Fibroblast of villous mesenchyme (primary cell): ENCODE results near the gene SPOCD1. TPM values are rescaled to one million over a fixed set of nuclear protein-coding genes. Genes with fewer than 3 reads are reported as not detected.
A peak's percentile ranks its signal among the peaks of the same experiment; 100 is the strongest.

Experiments used
- DNase-seq: peaks from one replicate; pipeline ENCODE4 v3.0.0-alpha.2; 2010; ENCODE audit warnings: low read depth
- H3K4me3 ChIP-seq: 2 replicates; pipeline ENCODE4 v1.5.1; 2011; ENCODE audit warnings: low read depth, mild to moderate bottlenecking, low read length
- total RNA-seq: library from RNA; depleted of rRNA; stranded (reverse); fragments of >200 nt; gene quantifications from 2 replicates; pipeline ENCODE4 v1.2.3, GENCODE V29; 2012
- TF ChIP-seq, protein P1 (sequence below): IDR thresholded peaks from 2 replicates; pipeline ENCODE4 v1.5.1; 2012; ENCODE audit warnings: low read depth, mild to moderate bottlenecking, low read length; ENCODE audit not compliant: insufficient read depth

The SPOCD1 gene
- total RNA-seq, 1 donor, result 62.2 TPM

DNA sequence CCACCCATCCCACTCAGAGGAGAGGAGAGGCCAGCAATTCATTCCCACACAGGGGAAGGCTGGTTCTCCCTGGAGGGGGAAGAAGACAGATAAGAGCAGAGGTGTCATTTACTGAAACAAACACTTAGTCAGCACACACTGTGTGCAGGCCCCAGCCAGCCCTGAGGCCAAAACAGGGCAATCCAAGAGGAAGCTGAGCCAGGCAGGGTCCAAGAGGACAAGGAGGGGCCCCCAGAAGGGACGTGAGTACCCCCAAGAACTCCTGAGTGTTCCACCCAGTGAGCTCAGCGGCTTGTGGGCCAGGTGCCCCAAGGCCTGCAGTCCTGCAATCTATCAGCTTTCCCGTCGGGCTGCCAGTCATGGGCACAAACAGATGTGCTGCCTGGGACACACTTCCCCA, 67.5 kb downstream of the SPOCD1 start:
- TF ChIP-seq, protein P1, sequence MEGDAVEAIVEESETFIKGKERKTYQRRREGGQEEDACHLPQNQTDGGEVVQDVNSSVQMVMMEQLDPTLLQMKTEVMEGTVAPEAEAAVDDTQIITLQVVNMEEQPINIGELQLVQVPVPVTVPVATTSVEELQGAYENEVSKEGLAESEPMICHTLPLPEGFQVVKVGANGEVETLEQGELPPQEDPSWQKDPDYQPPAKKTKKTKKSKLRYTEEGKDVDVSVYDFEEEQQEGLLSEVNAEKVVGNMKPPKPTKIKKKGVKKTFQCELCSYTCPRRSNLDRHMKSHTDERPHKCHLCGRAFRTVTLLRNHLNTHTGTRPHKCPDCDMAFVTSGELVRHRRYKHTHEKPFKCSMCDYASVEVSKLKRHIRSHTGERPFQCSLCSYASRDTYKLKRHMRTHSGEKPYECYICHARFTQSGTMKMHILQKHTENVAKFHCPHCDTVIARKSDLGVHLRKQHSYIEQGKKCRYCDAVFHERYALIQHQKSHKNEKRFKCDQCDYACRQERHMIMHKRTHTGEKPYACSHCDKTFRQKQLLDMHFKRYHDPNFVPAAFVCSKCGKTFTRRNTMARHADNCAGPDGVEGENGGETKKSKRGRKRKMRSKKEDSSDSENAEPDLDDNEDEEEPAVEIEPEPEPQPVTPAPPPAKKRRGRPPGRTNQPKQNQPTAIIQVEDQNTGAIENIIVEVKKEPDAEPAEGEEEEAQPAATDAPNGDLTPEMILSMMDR, result no peak
- no peak for DNase-seq
- H3K4me3 ChIP-seq, result no peak overlapping the region

DNA sequence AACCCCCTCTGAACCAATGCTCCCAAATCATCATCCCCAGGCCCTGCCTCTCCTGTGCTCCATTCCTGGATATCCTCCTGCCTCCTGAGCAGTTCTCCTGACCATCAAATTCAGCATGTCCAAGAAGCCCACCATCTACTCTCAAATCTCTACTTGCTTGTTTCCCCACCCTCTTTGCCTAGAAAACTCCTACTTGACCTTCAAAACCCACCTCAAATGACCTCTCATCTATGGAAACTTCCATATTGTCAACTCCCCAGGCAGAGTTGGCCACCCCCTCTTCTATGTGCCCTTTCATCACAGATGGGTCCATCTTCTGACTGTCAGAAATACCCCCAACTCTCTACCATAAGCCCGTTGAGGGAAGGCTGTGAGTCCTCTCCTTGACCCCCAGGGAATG, 68.5 kb downstream of the SPOCD1 start:
- no peak for DNase-seq
- no peak overlapping the region for H3K4me3 ChIP-seq
- TF ChIP-seq, protein P1, result no peak

- H3K4me3 ChIP-seq, result no peak overlapping the region
- DNase-seq, result no peak
Measured at GRCh38 chr1:31746687-31747086, 69.1 kb downstream of the SPOCD1 start.

DNA sequence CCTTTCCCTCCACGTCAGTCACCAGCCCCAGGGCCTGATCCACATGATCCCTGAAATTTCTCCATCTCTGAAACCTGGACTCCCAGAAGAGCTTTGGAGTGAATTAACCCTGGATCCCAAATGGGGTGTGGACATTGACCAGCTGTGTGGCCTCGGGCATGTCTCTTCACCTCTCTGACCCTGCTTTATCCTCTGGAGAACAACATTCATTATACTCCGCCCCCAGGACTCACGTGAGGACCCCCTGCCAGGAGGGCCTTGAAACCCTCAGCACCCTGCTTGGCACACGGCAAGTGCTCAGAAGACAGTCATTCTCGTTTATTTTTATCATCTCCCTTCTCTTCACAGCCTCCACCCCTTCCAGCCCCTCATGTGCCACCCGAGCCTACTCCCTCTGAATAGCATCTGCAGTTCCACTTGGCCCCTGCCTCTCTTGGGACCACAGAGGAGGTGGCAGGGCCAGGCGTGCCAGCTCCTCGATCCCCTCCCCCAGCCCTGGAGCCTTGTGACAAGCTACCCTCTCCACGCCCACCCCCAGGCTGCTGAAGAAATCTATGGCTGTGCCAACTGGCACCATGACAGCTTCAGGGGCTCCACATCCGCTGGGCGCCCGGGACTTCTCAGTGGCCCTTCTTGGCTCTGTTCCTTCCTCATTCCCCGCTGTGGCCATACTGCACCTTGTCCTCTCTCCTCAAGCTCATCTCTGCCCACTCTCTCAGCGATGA, 69.7 kb downstream of the SPOCD1 start:
- H3K4me3 ChIP-seq, result no peak overlapping the region
- TF ChIP-seq, protein P1, result no peak
- no peak for DNase-seq

More at GRCh38 chr1:31746687-31747086, 69.1 kb downstream of the SPOCD1 start:
- TF ChIP-seq, protein P1, result no peak

DNA sequence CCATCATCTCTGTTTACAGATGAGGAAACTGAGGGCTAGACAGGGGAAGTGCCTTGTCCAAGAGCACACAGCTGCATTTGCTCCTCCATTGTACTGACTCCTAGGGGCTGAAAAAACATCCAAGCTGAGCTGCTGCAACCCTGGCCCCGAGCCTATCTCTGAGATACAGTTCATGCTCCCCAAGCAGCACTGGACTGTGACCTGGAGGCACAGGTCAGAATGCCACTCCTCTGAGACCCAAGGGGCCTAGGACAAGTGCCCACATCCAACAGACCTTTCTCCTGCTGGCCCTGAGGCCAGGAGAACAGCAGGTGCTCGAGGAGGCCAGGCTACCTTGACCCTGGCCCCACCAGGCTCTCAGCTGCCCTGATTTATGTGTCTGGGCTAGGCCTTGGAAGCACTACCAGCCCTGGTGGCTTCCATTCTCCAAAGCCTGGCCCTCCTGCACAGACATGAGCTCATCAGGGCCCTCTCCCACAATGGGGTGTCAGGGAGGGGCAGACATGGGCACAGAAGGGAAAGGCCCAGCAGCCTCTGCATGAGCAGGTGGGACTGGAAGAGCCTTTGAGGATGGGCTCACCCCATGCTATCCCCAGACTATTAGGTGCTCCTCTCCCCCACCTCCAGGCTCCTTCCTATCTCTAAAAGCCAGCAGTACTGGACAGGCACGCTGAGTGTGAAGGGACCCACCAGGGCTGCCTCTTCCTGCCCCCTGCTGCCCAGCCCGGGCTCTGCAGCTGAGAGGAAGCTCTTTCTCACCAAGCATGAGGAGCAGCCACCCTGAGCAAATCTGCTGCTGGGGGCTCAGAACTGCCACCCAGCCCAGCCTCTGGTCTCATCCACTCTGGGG, 70.5 kb downstream of the SPOCD1 start:
- TF ChIP-seq, protein P1, result peak; percentile 92
- H3K4me3 ChIP-seq, result no peak overlapping the region
- peak; percentile 62 for DNase-seq

- TF ChIP-seq, protein P1, result no peak
Measured at GRCh38 chr1:31744165-31744888, 71.5 kb downstream of the SPOCD1 start.

More at GRCh38 chr1:31744165-31744888, 71.5 kb downstream of the SPOCD1 start:
- H3K4me3 ChIP-seq, result no peak overlapping the region
- DNase-seq, result no peak
